Caco-2 (cell line): ENCODE results near the gene NDUFA12. TPM values are rescaled to one million over a fixed set of nuclear protein-coding genes. Genes with fewer than 3 reads are reported as not detected.
A peak's percentile ranks its signal among the peaks of the same experiment; 100 is the strongest.

Experiments used
- BruUV-seq: library from RNA; stranded (reverse); fragments of 400-500 nt; replicated peaks from 2 replicates; lab custom pipeline; 2021; lab: Mats Ljungman, UMichigan
- CTCF ChIA-PET: fragments of 300-600 bp; sonication (Branson Sonifier 250); formaldehyde crosslinking; loops from one replicate; lab custom pipeline; 2022; ENCODE audit warnings: antibody characterized with exemption; lab: Charles Lee
- POLR2A ChIA-PET: fragments of 300-600 bp; sonication (Branson Sonifier 250); formaldehyde crosslinking; loops from one replicate; lab custom pipeline; 2022; ENCODE audit warnings: antibody characterized with exemption; lab: Charles Lee
- DNase-seq, 2 experiments: peaks; one replicate each; pipeline versions ENCODE4 v3.0.0 to v3.0.0-alpha.2; 2020 to 2022
- H3K27me3 ChIP-seq: replicated peaks from 2 replicates; pipeline ENCODE4 v1.6.0; 2011; ENCODE audit warnings: low read length; ENCODE audit not compliant: control insufficient read depth, insufficient read depth
- H3K36me3 ChIP-seq: 2 replicates; pipeline ENCODE4 v1.5.1; 2011; ENCODE audit warnings: low read length; ENCODE audit not compliant: control insufficient read depth, insufficient read depth
- H3K4me1 ChIP-seq: fragments of 250-450 bp; sonication (Bioruptor Pico); 2 replicates; pipeline ENCODE4 v1.5.1; 2020; ENCODE audit warnings: mild to moderate bottlenecking
- H3K4me3 ChIP-seq: 2 replicates; pipeline ENCODE4 v1.5.1; 2011; ENCODE audit warnings: low read depth, mild to moderate bottlenecking, control low read depth, low read length
- H3K9me3 ChIP-seq: fragments of 250-450 bp; sonication (Bioruptor Pico); 2 replicates; pipeline ENCODE4 v1.5.1; 2020; ENCODE audit warnings: mild to moderate bottlenecking, moderate library complexity
- H3K27ac Mint-ChIP-seq: one replicate; pipeline ENCODE4 v1.8.0; 2022; ENCODE audit warnings: mixed read lengths; ENCODE audit not compliant: unreplicated experiment
- H3K27me3 Mint-ChIP-seq: one replicate; pipeline ENCODE4 v1.8.0; 2022; ENCODE audit warnings: mixed read lengths; ENCODE audit not compliant: insufficient read depth, unreplicated experiment
- H3K36me3 Mint-ChIP-seq: one replicate; pipeline ENCODE4 v1.8.0; 2022; ENCODE audit warnings: mild to moderate bottlenecking, mixed read lengths; ENCODE audit not compliant: insufficient read depth, unreplicated experiment
- H3K4me1 Mint-ChIP-seq: one replicate; pipeline ENCODE4 v1.8.0; 2022; ENCODE audit warnings: low read depth, mixed read lengths; ENCODE audit not compliant: unreplicated experiment
- H3K4me3 Mint-ChIP-seq: one replicate; pipeline ENCODE4 v1.8.0; 2022; ENCODE audit warnings: mild to moderate bottlenecking, moderate library complexity, mixed read lengths; ENCODE audit not compliant: unreplicated experiment
- H3K9me3 Mint-ChIP-seq: one replicate; pipeline ENCODE4 v1.8.0; 2022; ENCODE audit warnings: mixed read lengths; ENCODE audit not compliant: unreplicated experiment
- CTCF ChIP-seq, 2 experiments: fragments of 200-600 bp in 1 of 2; IDR thresholded peaks; 1 replicate in 1 of 2; 2 replicates in 1 of 2; pipeline versions ENCODE4 v1.5.1 to v1.8.0; 2011 to 2022; ENCODE audit warnings: antibody characterized with exemption in 1 of 2, control low read depth in 1 of 2, inconsistent platforms in 1 of 2, low read depth in 1 of 2, low read length in 1 of 2, mild to moderate bottlenecking in 1 of 2, moderate library complexity in 1 of 2; ENCODE audit not compliant: insufficient read depth in 1 of 2, severe bottlenecking in 1 of 2, unreplicated experiment in 1 of 2
- intact Hi-C: fragments of 100-400 bp; cut with micrococcal nuclease; formaldehyde crosslinking; loops from one replicate; pipeline ENCODE4 v1.10.0; 2022; ENCODE audit not compliant: unreplicated experiment
- total RNA-seq: library from RNA; stranded (reverse); gene quantifications from 2 replicates; pipeline ENCODE4 v1.2.3, GENCODE V29; 2022

NDUFA12 gene
- total RNA-seq, 1 experiment from 2014 or later = 131 TPM

- intact Hi-C loops = no loop called here
- Histone ChIP-seq H3K27me3 (no peaks in the 10 kb centered on the region), H3K4me3 (no peak overlapping the region), H3K4me1 (no peaks in the 10 kb centered on the region), H3K9me3 (no peaks in the 10 kb centered on the region), H3K36me3 (no peaks in the 10 kb centered on the region)
- Mint-ChIP-seq H3K4me3 (no peak overlapping the region), H3K27ac (no peak overlapping the region), H3K27me3 (no peaks in the 10 kb centered on the region), H3K4me1 (no peaks in the 10 kb centered on the region), H3K36me3 (peaks cover 7% of the 10 kb centered on the region), H3K9me3 (no peaks in the 10 kb centered on the region)
- no TSS peak for BruUV-seq
- POLR2A ChIA-PET = no interaction called here
- CTCF ChIA-PET = no interaction called here
- no peak for DNase-seq
- TF ChIP-seq CTCF (IDR thresholded peaks at IDR 0.05; ENCODE audit: insufficient read depth in 1 of 2, low read depth in 1 of 2, low read length in 1 of 2, severe bottlenecking in 1 of 2, unreplicated experiment in 1 of 2) = no peak
Observed at GRCh38 chr12:94983321-94983720, 20.2 kb downstream of the NDUFA12 start.

- Mint-ChIP-seq H3K36me3 (peaks cover 7% of the 10 kb centered on the region), H3K27ac (no peak overlapping the region), H3K4me1 (no peaks in the 10 kb centered on the region), H3K4me3 (no peak overlapping the region), H3K9me3 (no peaks in the 10 kb centered on the region), H3K27me3 (no peaks in the 10 kb centered on the region)
- H3K27me3 ChIP-seq = no peaks in the 10 kb centered on the region
- BruUV-seq = no TSS peak
- H3K4me1 ChIP-seq = no peaks in the 10 kb centered on the region
- H3K9me3 ChIP-seq = no peaks in the 10 kb centered on the region
- CTCF ChIA-PET = interaction anchor here (1.0 kb wide), 1 partner anchor 107 kb away, joined by 3 read pairs; no protein-coding TSS in a partner anchor
- H3K4me3 ChIP-seq = no peak overlapping the region
- TF ChIP-seq CTCF (IDR thresholded peaks at IDR 0.05; ENCODE audit: insufficient read depth in 1 of 2, low read depth in 1 of 2, low read length in 1 of 2, severe bottlenecking in 1 of 2, unreplicated experiment in 1 of 2) = no peak
- intact Hi-C loops = no loop called here
- DNase-seq = no peak
- POLR2A ChIA-PET = no interaction called here
- H3K36me3 ChIP-seq = no peaks in the 10 kb centered on the region
Observed at GRCh38 chr12:94982456-94982855, 21.0 kb downstream of the NDUFA12 start.

GRCh38 chr12:94980577-94980976 lies 22.9 kb downstream of the NDUFA12 start:
- Histone ChIP-seq H3K4me1 (no peaks in the 10 kb centered on the region), H3K9me3 (no peaks in the 10 kb centered on the region), H3K4me3 (no peak overlapping the region), H3K36me3 (no peaks in the 10 kb centered on the region), H3K27me3 (no peaks in the 10 kb centered on the region)
- ChIA-PET POLR2A (no interaction called here), CTCF (no interaction called here)
- H3K27ac Mint-ChIP-seq = no peak overlapping the region
- H3K4me1 Mint-ChIP-seq = no peaks in the 10 kb centered on the region
- intact Hi-C loops = no loop called here
- H3K27me3 Mint-ChIP-seq = no peaks in the 10 kb centered on the region
- peaks cover 7% of the 10 kb centered on the region for H3K36me3 Mint-ChIP-seq
- H3K4me3 Mint-ChIP-seq = no peak overlapping the region
- H3K9me3 Mint-ChIP-seq = no peaks in the 10 kb centered on the region
- no peak for DNase-seq
- TF ChIP-seq CTCF (IDR thresholded peaks at IDR 0.05; ENCODE audit: insufficient read depth in 1 of 2, low read depth in 1 of 2, low read length in 1 of 2, severe bottlenecking in 1 of 2, unreplicated experiment in 1 of 2) = peak in 1 of 2 experiments; percentile 22
- BruUV-seq = no TSS peak
